Ovary (tissue), 9 donors: Measurements from ENCODE around the gene CACNA1D. TPM values are rescaled to one million over a fixed set of nuclear protein-coding genes. Genes with fewer than 3 reads are reported as not detected.

ENCODE experiments used
- DNase-seq, 5 donors: peaks; one replicate each; pipeline ENCODE4 v3.0.0-alpha.2; 2019 to 2020
- H3K27ac ChIP-seq, 2 donors: fragments of 200-600 bp; one replicate each; pipeline versions ENCODE4 v1.5.1 to v1.8.0; 2019 to 2022
- H3K27me3 ChIP-seq: fragments of 200-600 bp; one replicate; pipeline ENCODE4 v1.8.0; 2022
- H3K36me3 ChIP-seq: fragments of 200-600 bp; sonication (generic); one replicate; pipeline ENCODE4 v1.5.1; 2019
- H3K4me1 ChIP-seq: one replicate; pipeline ENCODE4 v1.8.1; 2013; ENCODE audit warnings: mild to moderate bottlenecking, moderate library complexity; ENCODE audit not compliant: insufficient read depth
- H3K4me3 ChIP-seq: fragments of 200-600 bp; sonication (generic); one replicate; pipeline ENCODE4 v1.5.1; 2017
- H3K9me3 ChIP-seq, 2 donors: fragments of 200-600 bp in 1 of 2; sonication (generic) in 1 of 2; one replicate each; pipeline versions ENCODE4 v1.5.1 to v1.8.1; 2013 to 2019; ENCODE audit warnings: mild to moderate bottlenecking in 1 of 2, moderate library complexity in 1 of 2
- CTCF ChIP-seq, 3 donors: fragments of 450-650 bp in 2 of 3; fragments of 200-600 bp in 1 of 3; IDR thresholded peaks; one replicate each; pipeline versions ENCODE4 v1.5.1 to v1.8.0; 2016 to 2022; ENCODE audit warnings: antibody characterized with exemption in 3 of 3, mild to moderate bottlenecking in 1 of 3
- EP300 ChIP-seq: sonication (generic); formaldehyde crosslinking; IDR thresholded peaks from one replicate; pipeline ENCODE4 v1.6.1; 2017; ENCODE audit warnings: antibody characterized with exemption
- POLR2A ChIP-seq: fragments of 450-650 bp; IDR thresholded peaks from one replicate; pipeline ENCODE4 v1.6.1; 2017; ENCODE audit warnings: antibody characterized with exemption, mild to moderate bottlenecking, moderate library complexity
- WGBS, 3 donors: extraction: QIAGEN DNeasy Blood & Tissue Kit in 1 of 3; methylation state at CpG; one replicate each; pipeline versions ENCODE4 v1.1.5 to v1.1.7; 2013 to 2017; 5-methylcytosine and 5-hydroxymethylcytosine counted together
- intact Hi-C, 4 donors: fragments of 100-400 bp; cut with DNase I; formaldehyde crosslinking; loops; one replicate each; pipeline versions ENCODE4 v1.11.0 to v1.15.1; 2022 to 2023
- polyA plus RNA-seq, 2 donors: library from polyadenylated mRNA; stranded (reverse); fragments of 200-250 nt in 1 of 2; fragments of 350-450 nt in 1 of 2; fragmentation: Illumina TruSeq in 1 of 2; extraction: RNeasy Lipid Tissue Mini Kit (QIAGEN cat#74804) in 1 of 2; gene quantifications; one replicate each; pipeline ENCODE4 v1.2.3, GENCODE V29; 2013 to 2014
- total RNA-seq, 7 donors: library from RNA; depleted of rRNA in 2 of 7; stranded (reverse); fragments of >200 nt in 2 of 7; fragmentation: NEBNext Ultra II Directional in 3 of 7; extraction: Animal tissue kit (Norgen Biotek cat#: 25700) in 3 of 7; gene quantifications; one replicate each; pipeline versions ENCODE4 v1.1.0 to v1.2.4, GENCODE V29; 2016 to 2023
- donor health status: DM: no; HTN: no; CAD: no; lungs with moderate emphysema.
- donor health status: DM: no; HTN: no; CAD: no.
- donor health status: Bipolar disorder and iron deficiency.
- donor health status: DM: yes; HTN: yes; CAD: no.
- donor health status: DM: no; HTN: no; CAD: no.
- donor health status: DM: yes; HTN: yes; CAD: no.

CACNA1D gene
- total and polyA plus RNA-seq, 9 donors, result 0.23 to 9.3 (median 5.1) TPM

GRCh38 chr3:53642211-53642610 is 147.8 kb downstream of the CACNA1D start:
- WGBS, 3 donors, result 76 to 89% (median 76%) methylated on average over 3 to 4 of the region's 4 CpGs
- Histone ChIP-seq H3K9me3 (no peaks in the 10 kb centered on the region), H3K4me1 (no peaks in the 10 kb centered on the region), H3K27ac (no peak overlapping the region), H3K27me3 (no peaks in the 10 kb centered on the region), H3K36me3 (no peaks in the 10 kb centered on the region), H3K4me3 (no peak overlapping the region)
- no peak for DNase-seq
- no peak for TF ChIP-seq EP300
- no peak for TF ChIP-seq CTCF (IDR thresholded peaks at IDR 0.05)
- TF ChIP-seq POLR2A, result no peak
- intact Hi-C loops, result no loop called here

DNA sequence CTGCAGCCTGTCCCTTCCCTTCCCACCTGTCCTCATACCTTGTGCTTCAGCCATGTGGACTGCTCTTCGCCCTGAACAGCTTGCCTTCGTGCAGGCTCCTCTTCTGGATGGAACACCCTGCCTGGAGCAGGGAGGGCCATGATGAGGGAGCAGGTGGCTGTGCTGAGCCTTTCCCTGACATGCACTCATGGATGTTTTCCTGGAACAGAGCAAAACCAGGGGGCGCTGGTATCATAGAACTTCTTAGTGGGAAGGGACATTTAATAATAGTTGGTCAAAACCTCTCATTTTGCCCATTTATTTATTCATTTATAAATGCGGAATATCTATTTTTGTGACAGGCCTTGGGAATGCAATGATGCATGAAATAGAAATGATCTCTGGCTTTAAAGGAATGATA is 149.3 kb downstream of the CACNA1D start:
- WGBS, 3 donors, result 70 to 73% (median 71%) methylated on average over 4 of the region's 4 CpGs
- no peak for TF ChIP-seq POLR2A
- TF ChIP-seq CTCF (IDR thresholded peaks at IDR 0.05), result no peak
- TF ChIP-seq EP300, result no peak
- intact Hi-C loops, result no loop called here
- Histone ChIP-seq H3K4me1 (peaks cover 2% of the 10 kb centered on the region), H3K4me3 (no peak overlapping the region), H3K36me3 (no peaks in the 10 kb centered on the region), H3K27ac (no peak overlapping the region), H3K9me3 (no peaks in the 10 kb centered on the region), H3K27me3 (no peaks in the 10 kb centered on the region)
- DNase-seq, result no peak

DNA sequence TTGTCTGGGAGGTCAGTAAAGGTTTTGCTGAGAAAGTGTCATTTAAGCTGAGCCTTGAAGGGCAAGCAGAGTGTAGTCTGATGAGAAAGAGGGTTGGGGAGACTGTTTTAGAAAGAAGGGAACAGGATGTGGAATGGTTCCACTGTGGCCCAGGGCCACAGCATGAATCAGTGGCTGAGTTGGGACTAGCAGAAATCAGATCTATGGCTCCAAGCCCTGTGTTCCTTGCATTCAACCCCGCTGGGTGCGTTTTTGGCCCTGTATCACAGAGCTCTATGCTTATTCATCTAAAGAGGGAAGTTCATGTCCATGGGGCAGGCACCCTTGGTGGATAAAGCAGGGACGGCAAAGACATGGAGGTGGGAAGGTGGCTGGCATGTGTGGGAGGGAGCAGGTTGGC is 151.3 kb downstream of the CACNA1D start:
- TF ChIP-seq CTCF (IDR thresholded peaks at IDR 0.05), result no peak
- no peak for TF ChIP-seq EP300
- Histone ChIP-seq H3K4me1 (peaks cover 2% of the 10 kb centered on the region), H3K27ac (no peak overlapping the region), H3K36me3 (no peaks in the 10 kb centered on the region), H3K4me3 (no peak overlapping the region), H3K27me3 (no peaks in the 10 kb centered on the region), H3K9me3 (no peaks in the 10 kb centered on the region)
- 80 to 98% (median 86%) methylated on average over 3 of the region's 3 CpGs for WGBS, 3 donors
- DNase-seq, result no peak
- intact Hi-C loops, result no loop called here

GRCh38 chr3:53646723-53647122 is 152.3 kb downstream of the CACNA1D start:
- peaks cover 2% of the 10 kb centered on the region for H3K4me1 ChIP-seq
- H3K27ac ChIP-seq, result no peak overlapping the region
- DNase-seq, result no peak
- TF ChIP-seq POLR2A (no peak), CTCF (IDR thresholded peaks at IDR 0.05) (no peak), EP300 (no peak)
- H3K27me3 ChIP-seq, result no peaks in the 10 kb centered on the region
- no peaks in the 10 kb centered on the region for H3K9me3 ChIP-seq
- no peak overlapping the region for H3K4me3 ChIP-seq
- 82 to 99% (median 92%) methylated on average over 3 of the region's 3 CpGs for WGBS, 3 donors
- H3K36me3 ChIP-seq, result no peaks in the 10 kb centered on the region
- intact Hi-C loops, result no loop called here

- DNase-seq, result no peak
- no peaks in the 10 kb centered on the region for H3K36me3 ChIP-seq
- intact Hi-C loops, result no loop called here
- TF ChIP-seq POLR2A (no peak), CTCF (IDR thresholded peaks at IDR 0.05) (no peak), EP300 (no peak)
- no peak overlapping the region for H3K27ac ChIP-seq
- no peaks in the 10 kb centered on the region for H3K9me3 ChIP-seq
- no peaks in the 10 kb centered on the region for H3K27me3 ChIP-seq
- H3K4me3 ChIP-seq, result no peak overlapping the region
- WGBS, 3 donors, result 78 to 90% (median 90%) methylated on average over 4 of the region's 4 CpGs
- H3K4me1 ChIP-seq, result peaks cover 2% of the 10 kb centered on the region
Measured at GRCh38 chr3:53649816-53650215, 155.4 kb downstream of the CACNA1D start.
